WTC11 (cell line): Measurements from ENCODE around the gene PNLIP. TPM values are rescaled to one million over a fixed set of nuclear protein-coding genes. Genes with fewer than 3 reads are reported as not detected.

Experiments
- ATAC-seq: fragments of 200-7000 bp; cut with Tn5 transposase; 2 replicates; pipeline ENCODE4 v1.10.0; 2021; ENCODE audit warnings: mild to moderate bottlenecking, moderate library complexity
- CTCF ChIA-PET: fragments of 300-600 bp; sonication (Branson Sonifier 250); formaldehyde crosslinking; loops from one replicate; lab custom pipeline; 2021; ENCODE audit warnings: antibody characterized with exemption; lab: Charles Lee
- POLR2A ChIA-PET: fragments of 350-600 bp; sonication (Branson Sonifier 250); formaldehyde crosslinking; loops from one replicate; lab custom pipeline; 2021; ENCODE audit warnings: antibody characterized with exemption; lab: Charles Lee
- DNase-seq: peaks from one replicate; pipeline ENCODE4 v3.0.0; 2021; ENCODE audit warnings: low spot score
- H3K27ac Mint-ChIP-seq: 2 replicates; pipeline ENCODE4 v1.8.0; 2021; ENCODE audit warnings: mixed read lengths
- H3K27me3 Mint-ChIP-seq: 2 replicates; pipeline ENCODE4 v1.8.0; 2021; ENCODE audit warnings: low read depth, mild to moderate bottlenecking, moderate library complexity, mixed read lengths
- H3K36me3 Mint-ChIP-seq: 2 replicates; pipeline ENCODE4 v1.8.0; 2021; ENCODE audit warnings: mixed read lengths
- H3K4me1 Mint-ChIP-seq: 2 replicates; pipeline ENCODE4 v1.8.0; 2022; ENCODE audit warnings: mixed read lengths
- H3K4me3 Mint-ChIP-seq: 2 replicates; pipeline ENCODE4 v1.8.0; 2021; ENCODE audit warnings: mild to moderate bottlenecking, moderate library complexity, mixed read lengths
- H3K9me3 Mint-ChIP-seq: 2 replicates; pipeline ENCODE4 v1.8.0; 2021; ENCODE audit warnings: mixed read lengths
- AFF4 ChIP-seq: sonication (generic); formaldehyde crosslinking; IDR thresholded peaks from 2 replicates; pipeline ENCODE4 v1.8.1; 2023; ENCODE audit warnings: mild to moderate bottlenecking, missing genetic modification reagents, borderline replicate concordance
- ATF2 ChIP-seq: sonication (generic); formaldehyde crosslinking; IDR thresholded peaks from 2 replicates; pipeline ENCODE4 v1.8.1; 2022; ENCODE audit warnings: low read depth, missing genetic modification reagents, borderline replicate concordance
- ATF6 ChIP-seq: sonication (generic); formaldehyde crosslinking; IDR thresholded peaks from 2 replicates; pipeline ENCODE4 v1.8.1; 2023; ENCODE audit warnings: mild to moderate bottlenecking, missing genetic modification reagents
- CREB1 ChIP-seq: sonication (generic); formaldehyde crosslinking; IDR thresholded peaks from 2 replicates; pipeline ENCODE4 v1.8.0; 2023; ENCODE audit warnings: mild to moderate bottlenecking, missing genetic modification reagents
- FOXK1 ChIP-seq: sonication (generic); formaldehyde crosslinking; IDR thresholded peaks from 2 replicates; pipeline ENCODE4 v1.8.0; 2022; ENCODE audit warnings: mild to moderate bottlenecking, moderate library complexity, missing genetic modification reagents
- FOXP4 ChIP-seq: sonication (generic); formaldehyde crosslinking; IDR thresholded peaks from 2 replicates; pipeline ENCODE4 v1.8.0; 2022; ENCODE audit warnings: mild to moderate bottlenecking, missing genetic modification reagents
- GRHL2 ChIP-seq: fragments of 250-450 bp; sonication (Bioruptor Pico); IDR thresholded peaks from 2 replicates; pipeline ENCODE4 v1.8.0; 2022; ENCODE audit warnings: mild to moderate bottlenecking, moderate library complexity; ENCODE audit not compliant: insufficient replicate concordance, severe bottlenecking
- JAZF1 ChIP-seq: fragments of 250-450 bp; sonication (Bioruptor Pico); IDR thresholded peaks from 2 replicates; pipeline ENCODE4 v1.9.0; 2021; ENCODE audit warnings: moderate library complexity, mild to moderate bottlenecking, inconsistent platforms
- MYBL2 ChIP-seq: sonication (generic); formaldehyde crosslinking; IDR thresholded peaks from 2 replicates; pipeline ENCODE4 v1.8.1; 2023; ENCODE audit warnings: mild to moderate bottlenecking, moderate library complexity, missing genetic modification reagents
- NFE2L1 ChIP-seq: sonication (generic); formaldehyde crosslinking; IDR thresholded peaks from 2 replicates; pipeline ENCODE4 v1.8.1; 2023; ENCODE audit warnings: missing genetic modification reagents
- RORB ChIP-seq: fragments of 250-450 bp; sonication (Bioruptor Pico); IDR thresholded peaks from 2 replicates; pipeline ENCODE4 v1.9.0; 2021; ENCODE audit warnings: mild to moderate bottlenecking
- SMAD3 ChIP-seq: sonication (generic); formaldehyde crosslinking; IDR thresholded peaks from 2 replicates; pipeline ENCODE4 v1.8.0; 2022; ENCODE audit warnings: missing genetic modification reagents, mild to moderate bottlenecking, borderline replicate concordance
- STAT6 ChIP-seq: sonication (generic); formaldehyde crosslinking; conservative IDR thresholded peaks from 2 replicates; pipeline ENCODE4 v1.8.1; 2023; ENCODE audit warnings: mild to moderate bottlenecking, low read depth, missing genetic modification reagents, moderate library complexity
- USF2 ChIP-seq: sonication (generic); formaldehyde crosslinking; IDR thresholded peaks from 2 replicates; pipeline ENCODE4 v1.8.1; 2023; ENCODE audit warnings: mild to moderate bottlenecking, missing genetic modification reagents, moderate library complexity
- ZBTB43 ChIP-seq: sonication (generic); formaldehyde crosslinking; IDR thresholded peaks from 2 replicates; pipeline ENCODE4 v1.8.1; 2023; ENCODE audit warnings: mild to moderate bottlenecking, missing genetic modification reagents
- ZNF121 ChIP-seq: sonication (generic); formaldehyde crosslinking; IDR thresholded peaks from 2 replicates; pipeline ENCODE4 v1.8.0; 2023; ENCODE audit warnings: missing genetic modification reagents
- ZNF416 ChIP-seq: fragments of 250-450 bp; sonication (Bioruptor Pico); IDR thresholded peaks from 2 replicates; pipeline ENCODE4 v1.9.0; 2021; ENCODE audit warnings: mild to moderate bottlenecking, inconsistent platforms
- ZNF423 ChIP-seq: fragments of 250-450 bp; sonication (Bioruptor Pico); IDR thresholded peaks from 2 replicates; pipeline ENCODE4 v2.1.2; 2022; ENCODE audit warnings: mild to moderate bottlenecking, moderate library complexity
- total RNA-seq: library from RNA; stranded (reverse); gene quantifications from 3 replicates; pipeline ENCODE4 v1.2.3, GENCODE V29; 2021

The PNLIP gene
- total RNA-seq, 1 experiment from 2014 or later, result 1.6 TPM

- Mint-ChIP-seq H3K27ac (peak overlapping the region; percentile 36), H3K36me3 (no peaks in the 10 kb centered on the region)
Observed at GRCh38 chr10:116554628-116555027, 8.9 kb downstream of the PNLIP start.

GRCh38 chr10:116555880-116556279 lies 10.1 kb downstream of the PNLIP start:
- CTCF ChIA-PET, result no interaction called here
- POLR2A ChIA-PET, result no interaction called here
- ATAC-seq, result no peak
- no peak overlapping the region for H3K27ac Mint-ChIP-seq
- H3K9me3 Mint-ChIP-seq, result no peaks in the 10 kb centered on the region
- H3K4me3 Mint-ChIP-seq, result no peak overlapping the region
- H3K36me3 Mint-ChIP-seq, result no peaks in the 10 kb centered on the region
- no peaks in the 10 kb centered on the region for H3K27me3 Mint-ChIP-seq
- DNase-seq, result no peak
- H3K4me1 Mint-ChIP-seq, result peaks cover 21% of the 10 kb centered on the region
- TF ChIP-seq AFF4 (no peak), STAT6 (CRISPR knock-in tag) (no peak), ZBTB43 (CRISPR knock-in tag) (no peak), NFE2L1 (CRISPR knock-in tag) (no peak), USF2 (no peak), SMAD3 (CRISPR knock-in tag) (no peak), ZNF416 (no peak), CREB1 (CRISPR knock-in tag) (no peak), FOXK1 (CRISPR knock-in tag) (no peak), ZNF121 (CRISPR knock-in tag) (no peak), FOXP4 (CRISPR knock-in tag) (no peak), MYBL2 (CRISPR knock-in tag) (no peak), RORB (CRISPR knock-in tag) (no peak), ATF6 (no peak), JAZF1 (CRISPR knock-in tag) (no peak), ATF2 (CRISPR knock-in tag) (no peak)

More at GRCh38 chr10:116554628-116555027, 8.9 kb downstream of the PNLIP start:
- TF ChIP-seq ZNF423 (CRISPR knock-in tag) (no peak), GRHL2 (CRISPR knock-in tag) (no peak)
- TF ChIP-seq, all 79 proteins: peak for 0
- DNase-seq (no peak), ATAC-seq (no peak)
- H3K4me1 Mint-ChIP-seq, result peaks cover 21% of the 10 kb centered on the region
- no peaks in the 10 kb centered on the region for H3K9me3 Mint-ChIP-seq
- no peak overlapping the region for H3K4me3 Mint-ChIP-seq
- CTCF ChIA-PET, result no interaction called here
- POLR2A ChIA-PET, result no interaction called here
- H3K27me3 Mint-ChIP-seq, result no peaks in the 10 kb centered on the region
